Measurements from ENCODE around the gene VPS8. TPM values are rescaled to one million over a fixed set of nuclear protein-coding genes. Genes with fewer than 3 reads are reported as not detected.

VPS8 gene
- total RNA-seq, 1 experiment from 2014 or later = 37.6 TPM

GRCh38 chr3:184780981-184781515, 30.9 kb upstream of the VPS8 start (continued):
- TF ChIP-seq, protein P1, sequence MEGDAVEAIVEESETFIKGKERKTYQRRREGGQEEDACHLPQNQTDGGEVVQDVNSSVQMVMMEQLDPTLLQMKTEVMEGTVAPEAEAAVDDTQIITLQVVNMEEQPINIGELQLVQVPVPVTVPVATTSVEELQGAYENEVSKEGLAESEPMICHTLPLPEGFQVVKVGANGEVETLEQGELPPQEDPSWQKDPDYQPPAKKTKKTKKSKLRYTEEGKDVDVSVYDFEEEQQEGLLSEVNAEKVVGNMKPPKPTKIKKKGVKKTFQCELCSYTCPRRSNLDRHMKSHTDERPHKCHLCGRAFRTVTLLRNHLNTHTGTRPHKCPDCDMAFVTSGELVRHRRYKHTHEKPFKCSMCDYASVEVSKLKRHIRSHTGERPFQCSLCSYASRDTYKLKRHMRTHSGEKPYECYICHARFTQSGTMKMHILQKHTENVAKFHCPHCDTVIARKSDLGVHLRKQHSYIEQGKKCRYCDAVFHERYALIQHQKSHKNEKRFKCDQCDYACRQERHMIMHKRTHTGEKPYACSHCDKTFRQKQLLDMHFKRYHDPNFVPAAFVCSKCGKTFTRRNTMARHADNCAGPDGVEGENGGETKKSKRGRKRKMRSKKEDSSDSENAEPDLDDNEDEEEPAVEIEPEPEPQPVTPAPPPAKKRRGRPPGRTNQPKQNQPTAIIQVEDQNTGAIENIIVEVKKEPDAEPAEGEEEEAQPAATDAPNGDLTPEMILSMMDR (IDR thresholded peaks at IDR 0.05 in 2 of 3, conservative IDR thresholded peaks at IDR 0.05 in 1 of 3; ENCODE audit: borderline replicate concordance in 1 of 3, insufficient read depth in 1 of 3, low read depth in 2 of 3, low read length in 2 of 3) = no peak
- no peak for TF ChIP-seq JUND (IDR thresholded peaks at IDR 0.05)

DNA sequence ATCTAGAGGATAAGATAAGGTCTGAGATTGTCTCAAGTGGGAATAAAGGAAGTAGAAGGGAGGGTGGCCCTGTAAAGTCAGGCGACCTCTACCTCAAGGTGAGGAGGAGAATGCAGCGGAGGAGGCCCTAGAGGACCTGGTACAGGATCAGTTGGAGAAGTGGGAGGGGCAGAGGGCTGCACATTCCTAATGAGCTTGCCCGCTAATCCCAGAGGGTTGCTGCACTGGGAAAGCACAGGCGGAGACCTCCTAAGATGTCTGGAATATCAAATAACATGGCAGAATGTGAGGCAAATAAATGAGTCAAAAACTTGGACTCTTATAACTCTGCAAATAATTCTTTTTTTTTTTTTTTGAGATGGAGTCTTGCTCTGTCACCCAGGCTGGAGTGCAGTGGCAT, 30.2 kb upstream of the VPS8 start:
- DNase-seq (ENCODE audit: low read depth, low spot score) = no peak
- no peak overlapping the region for H3K4me2 ChIP-seq (ENCODE audit: low read length)
- H3K79me2 ChIP-seq (ENCODE audit: insufficient read depth, low read length) = no peaks in the 10 kb centered on the region
- H3K36me3 ChIP-seq (ENCODE audit: control insufficient read depth in 1 of 2, insufficient read depth in 2 of 2, low read length in 2 of 2) = no peaks in the 10 kb centered on the region
- H3K9me3 ChIP-seq (ENCODE audit: control insufficient read depth in 1 of 2, insufficient read depth in 1 of 2, low read depth in 1 of 2, low read length in 2 of 2) = no peaks in the 10 kb centered on the region
- intact Hi-C loops (cut with micrococcal nuclease) = no loop called here
- H4K20me1 ChIP-seq (ENCODE audit: insufficient read depth) = no peaks in the 10 kb centered on the region
- no peak overlapping the region for H3K27ac ChIP-seq (ENCODE audit: low read depth, low read length)
- TF ChIP-seq CEBPB (IDR thresholded peaks at IDR 0.05; ENCODE audit: low read depth) (no peak), RAD21 (IDR thresholded peaks at IDR 0.05; ENCODE audit: low read depth) (no peak), TCF7L2 (IDR thresholded peaks at IDR 0.05; ENCODE audit: borderline replicate concordance, extremely low read depth, insufficient read depth, insufficient read length) (no peak), ELF1 (IDR thresholded peaks at IDR 0.05; ENCODE audit: borderline replicate concordance, low read depth) (no peak)
- ChIA-PET RAD21 (ENCODE audit: low non-redundant PET in 1 of 2, low total read pairs in 2 of 2, uncharacterized antibody in 2 of 2, unreplicated experiment in 2 of 2) (interaction anchor here in 1 of 2 experiments (2.1 kb wide), 1 partner anchor 220 kb away, joined by 6 read pairs; the partner anchor contains the start of gene EPHB3), POLR2A (interaction anchor here (1.7 kb wide), 1 partner anchor 220 kb away, joined by 5 read pairs; the partner anchor contains the start of gene EPHB3), CTCF (interaction anchor here (2.2 kb wide), 1 partner anchor 221 kb away, joined by 8 read pairs; the partner anchor contains the start of gene EPHB3)
- BruUV-seq (replicated peaks) = no TSS peak
- no peak overlapping the region for H3K4me3 ChIP-seq (replicated peaks in 1 of 2; ENCODE audit: low read depth in 1 of 2, low read length in 2 of 2)
- no peak overlapping the region for H2AFZ ChIP-seq (ENCODE audit: low read depth, low read length, poor library complexity, severe bottlenecking)
- ATAC-seq = no peak
- H3K27me3 ChIP-seq (ENCODE audit: insufficient read depth, low read length) = 0 out of 2 replicates have a peak, but pooled peaks cover 12% of the 10 kb centered on the region
- no peak overlapping the region for H3K9ac ChIP-seq (ENCODE audit: low read length)
- H3K9me2 ChIP-seq (ENCODE audit: insufficient read depth) = no peaks in the 10 kb centered on the region
- H3K4me1 ChIP-seq (ENCODE audit: control insufficient read depth in 1 of 2, insufficient read depth in 2 of 2, low read length in 2 of 2) = peaks cover 0 to 5% of the 10 kb centered on the region in 2 experiments; a peak in 1 of 4 replicates

Measured in HCT116 (cell line).